Measurements from ENCODE around the gene PCBP3.

DNA sequence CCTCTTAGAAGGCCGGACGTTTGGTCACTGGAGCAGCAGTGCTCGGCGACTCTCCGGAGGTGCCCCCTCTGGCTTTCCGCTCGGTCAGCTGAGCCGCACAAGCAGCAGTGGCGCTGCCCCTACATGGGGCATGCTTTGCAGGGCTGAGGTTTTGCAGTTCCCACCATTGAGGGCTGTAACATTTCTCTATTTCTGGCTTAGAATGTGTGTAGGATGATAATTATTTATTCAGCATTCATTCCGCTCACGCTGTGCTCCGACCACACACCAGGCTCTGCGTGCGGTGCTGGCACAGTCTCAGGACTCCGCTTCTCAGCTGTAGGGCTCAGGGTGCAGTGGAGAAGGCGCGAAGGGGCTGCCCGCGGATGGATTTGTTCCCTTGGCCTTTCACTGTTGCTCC is 119.5 kb downstream of the PCBP3 start:
- no peak for TF ChIP-seq EZH2 (IDR thresholded peaks at IDR 0.05)
- TF ChIP-seq, protein P1, sequence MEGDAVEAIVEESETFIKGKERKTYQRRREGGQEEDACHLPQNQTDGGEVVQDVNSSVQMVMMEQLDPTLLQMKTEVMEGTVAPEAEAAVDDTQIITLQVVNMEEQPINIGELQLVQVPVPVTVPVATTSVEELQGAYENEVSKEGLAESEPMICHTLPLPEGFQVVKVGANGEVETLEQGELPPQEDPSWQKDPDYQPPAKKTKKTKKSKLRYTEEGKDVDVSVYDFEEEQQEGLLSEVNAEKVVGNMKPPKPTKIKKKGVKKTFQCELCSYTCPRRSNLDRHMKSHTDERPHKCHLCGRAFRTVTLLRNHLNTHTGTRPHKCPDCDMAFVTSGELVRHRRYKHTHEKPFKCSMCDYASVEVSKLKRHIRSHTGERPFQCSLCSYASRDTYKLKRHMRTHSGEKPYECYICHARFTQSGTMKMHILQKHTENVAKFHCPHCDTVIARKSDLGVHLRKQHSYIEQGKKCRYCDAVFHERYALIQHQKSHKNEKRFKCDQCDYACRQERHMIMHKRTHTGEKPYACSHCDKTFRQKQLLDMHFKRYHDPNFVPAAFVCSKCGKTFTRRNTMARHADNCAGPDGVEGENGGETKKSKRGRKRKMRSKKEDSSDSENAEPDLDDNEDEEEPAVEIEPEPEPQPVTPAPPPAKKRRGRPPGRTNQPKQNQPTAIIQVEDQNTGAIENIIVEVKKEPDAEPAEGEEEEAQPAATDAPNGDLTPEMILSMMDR (IDR thresholded peaks at IDR 0.05): no peak
